Psoas muscle (tissue), 8 donors: ENCODE results near the gene SHMT2. TPM values are rescaled to one million over a fixed set of nuclear protein-coding genes. Genes with fewer than 3 reads are reported as not detected.

ENCODE experiments used
- ATAC-seq, 4 donors: fragments of 200-7000 bp; cut with Tn5 transposase; one replicate each; pipeline ENCODE4 v1.9.1; 2020; ENCODE audit warnings: moderate library complexity in 3 of 4, mild to moderate bottlenecking in 2 of 4
- DNase-seq, 2 donors: peaks; one replicate each; pipeline ENCODE4 v3.0.0-alpha.2; 2020
- H3K27ac ChIP-seq: fragments of 200-600 bp; one replicate; pipeline ENCODE4 v1.8.0; 2022
- H3K27me3 ChIP-seq, 3 donors: fragments of 200-600 bp in 1 of 3; one replicate each; pipeline versions ENCODE4 v1.6.1 to v1.8.0; 2013 to 2022; ENCODE audit warnings: low read length in 2 of 3, mild to moderate bottlenecking in 2 of 3, moderate library complexity in 1 of 3; ENCODE audit not compliant: insufficient read depth in 3 of 3
- H3K36me3 ChIP-seq, 2 donors: fragments of 200-600 bp in 1 of 2; one replicate each; pipeline versions ENCODE4 v1.6.1 to v1.8.0; 2013 to 2022; ENCODE audit warnings: low read depth in 1 of 2, mild to moderate bottlenecking in 1 of 2, moderate library complexity in 1 of 2; ENCODE audit not compliant: insufficient read depth in 1 of 2
- H3K4me1 ChIP-seq: fragments of 200-600 bp; one replicate; pipeline ENCODE4 v1.8.0; 2022
- H3K4me3 ChIP-seq: fragments of 200-600 bp; one replicate; pipeline ENCODE4 v1.8.0; 2022; ENCODE audit warnings: mild to moderate bottlenecking
- H3K9me3 ChIP-seq: fragments of 200-600 bp; one replicate; pipeline ENCODE4 v1.8.0; 2022
- WGBS, 3 donors: extraction: QIAGEN DNeasy Blood & Tissue Kit; methylation state at CpG; one replicate each; pipeline versions ENCODE4 v1.1.6 to v1.1.7; 2013; 5-methylcytosine and 5-hydroxymethylcytosine counted together
- intact Hi-C, 2 donors: fragments of 100-400 bp; cut with DNase I; formaldehyde crosslinking; loops; one replicate each; pipeline versions ENCODE4 v1.11.0 to v1.14.2; 2022
- polyA plus RNA-seq, 3 donors: library from polyadenylated mRNA; stranded (reverse); fragments of 200-250 nt; gene quantifications; one replicate each; pipeline ENCODE4 v1.2.3, GENCODE V29; 2013
- total RNA-seq, 4 donors: library from RNA; stranded (reverse); fragmentation: NEBNext Ultra II Directional in 2 of 4; extraction: Animal tissue kit (Norgen Biotek cat#: 25700) in 2 of 4; gene quantifications; one replicate each; pipeline versions ENCODE4 v1.2.1 to v1.2.4, GENCODE V29; 2021 to 2023
- TF ChIP-seq, protein P1 (sequence below): fragments of 200-600 bp; IDR thresholded peaks from one replicate; pipeline ENCODE4 v1.8.0; 2022; ENCODE audit warnings: antibody characterized with exemption
- donor health status: healthy with polysubstance abuse.
- donor health status: DM: no; HTN: no; CAD: no; lungs with moderate emphysema.
- donor health status: Bipolar disorder and iron deficiency.
- donor health status: healthy.
- donor health status: DM: yes; HTN: yes; CAD: no.
- donor health status: DM: no; HTN: no; CAD: no.
- donor health status: DM: no; HTN: no; CAD: no.
- donor health status: DM: yes; HTN: yes; CAD: no.

The SHMT2 gene
- total and polyA plus RNA-seq, 7 donors = 36.6 to 66.8 (median 53.6) TPM

DNA sequence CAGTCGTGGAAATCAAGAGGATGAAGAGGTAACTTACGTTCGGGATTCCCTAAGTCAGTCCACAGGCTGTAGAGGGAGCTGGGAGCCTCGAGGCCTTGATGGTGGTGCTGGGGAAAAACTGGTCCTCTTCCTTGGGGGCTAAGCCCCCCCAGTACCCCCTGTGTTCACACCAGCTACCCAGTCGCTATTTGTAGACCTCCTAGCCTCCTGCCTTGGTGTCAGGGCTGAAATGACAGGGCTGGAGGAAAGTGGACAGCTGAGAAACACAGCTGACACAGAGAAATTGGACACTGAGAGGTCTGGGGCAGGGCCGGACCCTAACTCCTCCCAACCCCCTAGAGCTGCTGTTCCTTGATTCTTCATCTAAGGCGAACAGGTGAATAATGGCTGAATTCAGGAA lies 21.4 kb downstream of the SHMT2 start, which contains the start of gene STAC3:
Gene STAC3 (minus strand): TSS at position 232 of the 400 bp plus-strand sequence. CDS start 1,551 bp downstream, outside the sequence.
- intact Hi-C loops = no loop called here
- DNase-seq (peak in 1 of 2 donors; percentile 74), ATAC-seq (peak; percentile 89 to 93 (median 92))
- WGBS, 3 donors = 22 to 25% (median 23%) methylated on average over 7 of the region's 7 CpGs
- Histone ChIP-seq H3K27ac (peak within 1 kb of the TSS; percentile 98), H3K4me3 (peak within 1 kb of the TSS; percentile 87), H3K36me3 (peaks cover 1 to 59% of the 10 kb centered on the region in 2 donors), H3K4me1 (peaks cover 14% of the 10 kb centered on the region), H3K27me3 (no peaks in the 10 kb centered on the region), H3K9me3 (no peaks in the 10 kb centered on the region)
- TF ChIP-seq, protein P1, sequence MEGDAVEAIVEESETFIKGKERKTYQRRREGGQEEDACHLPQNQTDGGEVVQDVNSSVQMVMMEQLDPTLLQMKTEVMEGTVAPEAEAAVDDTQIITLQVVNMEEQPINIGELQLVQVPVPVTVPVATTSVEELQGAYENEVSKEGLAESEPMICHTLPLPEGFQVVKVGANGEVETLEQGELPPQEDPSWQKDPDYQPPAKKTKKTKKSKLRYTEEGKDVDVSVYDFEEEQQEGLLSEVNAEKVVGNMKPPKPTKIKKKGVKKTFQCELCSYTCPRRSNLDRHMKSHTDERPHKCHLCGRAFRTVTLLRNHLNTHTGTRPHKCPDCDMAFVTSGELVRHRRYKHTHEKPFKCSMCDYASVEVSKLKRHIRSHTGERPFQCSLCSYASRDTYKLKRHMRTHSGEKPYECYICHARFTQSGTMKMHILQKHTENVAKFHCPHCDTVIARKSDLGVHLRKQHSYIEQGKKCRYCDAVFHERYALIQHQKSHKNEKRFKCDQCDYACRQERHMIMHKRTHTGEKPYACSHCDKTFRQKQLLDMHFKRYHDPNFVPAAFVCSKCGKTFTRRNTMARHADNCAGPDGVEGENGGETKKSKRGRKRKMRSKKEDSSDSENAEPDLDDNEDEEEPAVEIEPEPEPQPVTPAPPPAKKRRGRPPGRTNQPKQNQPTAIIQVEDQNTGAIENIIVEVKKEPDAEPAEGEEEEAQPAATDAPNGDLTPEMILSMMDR = no peak

DNA sequence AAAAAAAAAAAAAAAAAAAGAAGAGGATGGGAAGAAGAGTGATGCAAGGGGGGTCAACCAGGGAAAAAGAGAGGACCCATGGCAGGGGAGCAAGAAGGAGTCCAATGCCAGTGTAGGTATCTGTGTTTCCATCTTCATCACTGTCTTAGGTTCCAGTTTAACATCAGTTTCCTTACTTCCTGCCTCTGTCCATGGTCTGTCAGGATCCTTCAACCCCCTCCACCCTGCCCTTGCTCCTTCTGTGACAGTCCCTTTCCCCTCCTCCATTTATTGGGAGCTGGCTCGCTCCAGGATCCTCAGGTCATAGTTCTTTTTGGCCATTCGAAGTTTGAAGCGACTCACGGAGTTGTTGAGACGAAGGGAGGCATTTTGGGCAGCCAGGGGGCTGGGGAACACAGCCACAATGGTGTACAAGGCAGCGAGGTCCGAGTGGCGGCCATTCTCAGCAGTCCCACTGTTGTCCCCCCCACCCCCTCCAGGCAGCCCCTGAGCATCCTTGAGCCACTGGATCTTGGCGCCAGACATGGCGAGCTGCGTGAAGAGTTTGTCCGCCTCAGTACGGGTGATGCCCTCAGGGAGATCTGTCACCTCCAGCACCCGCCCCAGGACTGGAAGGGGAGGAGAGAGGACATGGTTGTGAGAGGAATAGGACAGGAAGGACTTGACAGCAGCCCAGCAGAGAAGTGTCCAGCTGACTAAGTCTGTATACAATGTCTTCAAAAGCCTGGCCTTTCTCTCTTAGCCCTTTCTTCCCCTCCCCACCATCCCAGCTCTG lies 25.2 kb downstream of the SHMT2 start:
- TF ChIP-seq, protein P1 = no peak
- ATAC-seq (no peak), DNase-seq (peak in 1 of 2 donors; percentile 51)
- WGBS, 3 donors = 90 to 98% (median 92%) methylated on average over 14 of the region's 14 CpGs
- no peaks in the 10 kb centered on the region for H3K27me3 ChIP-seq
- H3K4me1 ChIP-seq = peaks cover 25% of the 10 kb centered on the region
- H3K4me3 ChIP-seq = no peak overlapping the region
- intact Hi-C loops = no loop called here
- no peak overlapping the region for H3K27ac ChIP-seq
- H3K9me3 ChIP-seq = no peaks in the 10 kb centered on the region
- peaks cover 3 to 41% of the 10 kb centered on the region in 2 donors for H3K36me3 ChIP-seq

DNA sequence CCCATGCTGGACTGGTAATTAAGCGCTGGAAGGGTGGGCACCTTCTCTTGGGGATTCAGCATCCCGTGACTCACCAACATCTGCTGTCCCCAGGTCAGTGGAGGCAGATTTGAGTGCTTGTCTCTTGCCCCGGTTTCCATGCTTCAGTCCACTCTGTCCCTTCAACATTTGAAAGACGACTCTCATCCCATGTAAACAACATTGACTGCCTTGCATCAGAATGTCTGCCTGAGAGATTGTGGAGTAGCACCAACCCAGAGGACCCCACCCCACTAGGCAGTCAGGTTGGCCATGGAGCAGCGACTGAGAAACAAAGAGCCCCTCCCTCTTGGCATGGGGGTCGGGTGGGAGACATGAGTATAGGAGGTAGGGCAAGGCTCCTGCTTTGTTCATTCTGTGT lies 26.4 kb downstream of the SHMT2 start:
- TF ChIP-seq, protein P1 = no peak
- ATAC-seq = no peak
- no peak overlapping the region for H3K27ac ChIP-seq
- no peaks in the 10 kb centered on the region for H3K9me3 ChIP-seq
- H3K27me3 ChIP-seq = no peaks in the 10 kb centered on the region
- no peak overlapping the region for H3K4me3 ChIP-seq
- WGBS, 3 donors = 84 to 89% (median 89%) methylated on average over 6 of the region's 6 CpGs
- DNase-seq = no peak
- H3K4me1 ChIP-seq = peaks cover 38% of the 10 kb centered on the region
- intact Hi-C loops = no loop called here
- peaks cover 3 to 43% of the 10 kb centered on the region in 2 donors for H3K36me3 ChIP-seq

DNA sequence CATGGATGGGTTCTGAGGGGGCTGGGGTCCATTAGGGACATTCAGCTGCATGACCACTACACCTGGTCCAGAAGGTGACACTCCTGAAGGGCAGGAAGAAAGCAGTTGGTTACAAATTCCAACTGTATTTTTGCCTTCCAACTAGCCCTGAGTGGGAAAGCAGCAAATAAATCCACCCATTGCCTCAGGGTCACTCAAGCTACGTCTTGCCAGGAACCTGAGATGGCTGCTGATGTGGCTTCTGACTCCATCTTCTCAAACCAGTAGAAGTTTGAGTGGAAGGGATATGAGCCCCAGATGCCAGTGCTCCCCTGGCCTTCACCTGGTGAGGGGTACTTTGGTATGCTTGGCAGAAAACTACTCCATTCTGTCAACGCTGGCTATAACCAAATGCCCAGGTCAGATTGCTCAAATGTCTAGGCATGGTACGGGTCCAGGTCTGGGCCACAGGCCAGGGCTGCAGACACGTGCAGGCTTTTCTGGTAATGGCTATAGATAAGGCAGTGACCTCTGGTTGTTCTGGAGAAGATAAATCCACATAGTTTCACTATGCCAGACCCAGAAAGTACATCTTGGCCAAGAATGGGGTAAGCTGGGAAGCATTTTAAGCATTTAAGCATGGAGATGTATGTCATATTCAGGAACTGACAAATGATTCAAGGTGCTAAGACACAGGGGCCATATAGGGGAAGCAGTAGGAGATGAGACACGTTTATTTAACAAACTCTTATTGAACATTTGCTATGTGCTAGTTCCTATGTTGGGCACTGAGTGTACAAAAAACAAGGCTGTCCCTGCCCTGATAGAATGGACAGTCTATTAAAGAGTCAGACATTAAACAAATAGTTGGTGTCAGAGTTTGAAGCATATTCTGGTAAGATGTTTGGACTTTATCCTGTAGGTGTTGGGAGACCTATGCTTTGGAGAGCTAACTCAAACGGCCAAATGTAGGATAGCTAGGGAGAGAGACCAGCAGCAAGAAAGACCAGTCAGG lies 29.8 kb downstream of the SHMT2 start:
- WGBS, 3 donors = 28 to 41% (median 30%) methylated on average over 6 of the region's 6 CpGs
- Histone ChIP-seq H3K27me3 (no peaks in the 10 kb centered on the region), H3K27ac (peak overlapping the region; percentile 81), H3K36me3 (peaks cover 3 to 40% of the 10 kb centered on the region in 2 donors), H3K4me3 (no peak overlapping the region), H3K4me1 (peaks cover 69% of the 10 kb centered on the region), H3K9me3 (no peaks in the 10 kb centered on the region)
- peak; percentile 21 to 65 (median 48) for ATAC-seq
- peak in 1 of 2 donors; percentile 67 for DNase-seq
- TF ChIP-seq, protein P1 = no peak
- intact Hi-C loops = no loop called here
